NCI-H1694 (cell line): ENCODE results near the gene SPOPL.
"Not testable (repeated sequence)": the region's sequence is repeated elsewhere in the genome, so short reads cannot be mapped to it uniquely, and the experiment has no call there.

Experiments
- DNase-seq: peaks from one replicate; lab custom pipeline; 2025; lab: John Stamatoyannopoulos, UW

SPOPL gene

DNA sequence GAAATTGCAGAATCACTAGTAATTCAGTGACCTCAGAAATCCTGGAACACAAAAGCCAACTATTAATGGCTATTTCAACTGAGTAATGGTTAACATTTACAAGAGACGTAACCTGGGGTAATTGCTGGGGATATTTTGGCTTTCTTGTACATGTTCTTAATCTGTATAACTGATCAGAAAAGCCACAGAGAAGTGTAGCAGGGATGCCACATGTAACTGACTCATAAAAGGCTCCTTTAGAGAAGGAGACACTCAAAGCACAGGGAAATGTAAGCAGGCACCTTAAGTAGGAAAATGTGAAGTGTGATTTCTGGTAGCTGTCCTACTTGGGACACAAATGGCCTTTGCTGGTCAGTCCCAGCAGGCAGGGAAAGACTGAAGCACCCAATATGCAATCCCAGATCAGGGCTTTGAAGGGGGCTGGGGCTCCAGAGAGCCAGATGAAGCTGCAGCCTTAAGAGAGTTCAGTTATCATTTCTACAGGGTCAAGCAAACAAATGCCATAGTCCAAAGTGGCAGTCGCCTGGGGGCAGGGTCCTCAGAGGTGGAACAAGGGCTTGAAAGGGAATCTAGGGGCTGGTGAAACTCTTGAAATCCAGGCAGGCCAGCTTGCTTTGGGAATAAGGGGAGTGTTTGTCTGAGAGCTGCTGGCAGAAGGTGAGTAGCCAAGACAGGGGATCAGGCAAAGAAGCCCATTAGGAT is 7.2 kb upstream of the SPOPL start:
- DNase-seq = no peak

DNA sequence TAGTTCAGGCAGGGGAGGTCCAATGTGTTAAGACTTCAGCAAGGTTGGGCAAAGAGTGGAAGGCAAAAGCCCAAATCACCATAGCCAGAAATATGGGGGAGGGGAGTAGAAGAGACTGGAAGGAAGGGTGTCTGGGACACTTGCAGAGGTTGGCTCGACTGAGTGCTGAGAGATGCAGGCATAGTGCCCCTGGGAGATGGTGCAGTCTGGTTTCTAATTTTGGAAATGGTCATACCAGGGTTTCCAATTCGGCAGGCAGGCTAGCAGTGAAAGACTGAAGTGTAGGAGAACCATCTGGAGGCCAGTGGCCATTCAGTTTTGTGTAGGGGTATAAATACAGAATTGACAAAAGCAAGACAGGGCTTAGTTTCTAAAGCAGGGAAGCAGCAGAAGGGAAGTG is 6.2 kb upstream of the SPOPL start:
- no peak for DNase-seq

- DNase-seq = no peak
Observed at GRCh38 chr2:138496096-138496651, 5.4 kb upstream of the SPOPL start.

DNA sequence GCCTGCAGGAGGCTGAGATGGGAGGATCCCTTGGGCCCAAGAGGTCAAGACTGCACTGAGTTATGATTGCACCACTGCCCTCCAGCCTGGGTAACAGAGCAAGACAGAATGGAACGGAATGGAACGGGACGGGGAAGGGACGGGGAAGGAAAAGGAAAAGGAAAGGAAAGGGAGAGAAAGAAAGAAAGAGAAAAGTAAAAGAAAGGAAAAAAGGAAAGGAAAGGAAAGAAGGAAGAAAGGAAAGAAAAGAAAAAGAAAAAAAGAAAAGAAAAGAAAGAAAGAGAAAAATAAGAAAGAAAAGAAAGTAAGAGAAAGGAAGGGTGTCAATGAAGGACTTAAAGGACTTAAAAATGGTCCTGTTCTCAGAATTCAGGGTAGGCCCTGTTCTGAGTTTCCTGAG is 4.3 kb upstream of the SPOPL start:
- no peak for DNase-seq

GRCh38 chr2:138499684-138500083 is 1.9 kb upstream of the SPOPL start:
- DNase-seq = no peak

DNA sequence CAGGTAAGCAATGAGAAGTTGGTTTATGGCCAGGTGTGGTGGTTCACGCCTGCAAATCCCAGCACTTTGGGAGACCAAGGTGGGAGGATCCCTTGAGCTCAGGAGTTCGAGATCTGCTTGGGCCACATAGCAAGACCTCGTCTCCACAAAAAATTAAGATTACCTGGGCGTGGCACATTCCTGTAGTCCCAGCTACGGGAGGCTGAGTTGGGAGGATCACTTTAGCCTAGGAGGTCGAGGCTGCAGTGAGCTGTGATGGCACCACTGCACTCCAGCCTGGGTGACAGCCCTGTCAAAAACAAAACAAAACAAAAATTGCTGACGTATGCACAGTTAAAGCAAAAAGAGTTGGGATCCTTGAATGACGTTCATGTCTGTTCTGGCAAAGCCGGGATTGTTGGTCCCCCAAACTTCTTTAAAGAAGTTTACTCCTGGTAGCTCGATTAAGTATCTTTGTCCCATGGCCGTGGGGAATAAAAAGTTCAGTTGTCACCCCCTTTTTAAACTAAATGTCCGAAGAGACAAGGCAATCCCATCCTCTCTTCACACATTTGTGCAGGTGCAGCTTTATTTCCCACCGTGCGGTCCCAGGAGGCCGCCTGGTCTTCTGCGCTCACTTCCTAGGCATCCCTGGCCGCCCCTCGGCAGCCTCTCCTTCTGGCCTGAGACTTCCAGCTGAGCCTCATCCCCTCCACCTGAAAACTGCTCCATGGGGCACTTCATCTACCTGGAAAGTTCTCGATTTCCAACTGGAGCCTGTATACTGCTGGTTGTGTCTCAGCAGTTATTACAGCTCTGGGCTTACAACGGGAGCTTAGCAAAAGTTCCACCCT is 762 bp upstream of the SPOPL start:
- no peak for DNase-seq

DNA sequence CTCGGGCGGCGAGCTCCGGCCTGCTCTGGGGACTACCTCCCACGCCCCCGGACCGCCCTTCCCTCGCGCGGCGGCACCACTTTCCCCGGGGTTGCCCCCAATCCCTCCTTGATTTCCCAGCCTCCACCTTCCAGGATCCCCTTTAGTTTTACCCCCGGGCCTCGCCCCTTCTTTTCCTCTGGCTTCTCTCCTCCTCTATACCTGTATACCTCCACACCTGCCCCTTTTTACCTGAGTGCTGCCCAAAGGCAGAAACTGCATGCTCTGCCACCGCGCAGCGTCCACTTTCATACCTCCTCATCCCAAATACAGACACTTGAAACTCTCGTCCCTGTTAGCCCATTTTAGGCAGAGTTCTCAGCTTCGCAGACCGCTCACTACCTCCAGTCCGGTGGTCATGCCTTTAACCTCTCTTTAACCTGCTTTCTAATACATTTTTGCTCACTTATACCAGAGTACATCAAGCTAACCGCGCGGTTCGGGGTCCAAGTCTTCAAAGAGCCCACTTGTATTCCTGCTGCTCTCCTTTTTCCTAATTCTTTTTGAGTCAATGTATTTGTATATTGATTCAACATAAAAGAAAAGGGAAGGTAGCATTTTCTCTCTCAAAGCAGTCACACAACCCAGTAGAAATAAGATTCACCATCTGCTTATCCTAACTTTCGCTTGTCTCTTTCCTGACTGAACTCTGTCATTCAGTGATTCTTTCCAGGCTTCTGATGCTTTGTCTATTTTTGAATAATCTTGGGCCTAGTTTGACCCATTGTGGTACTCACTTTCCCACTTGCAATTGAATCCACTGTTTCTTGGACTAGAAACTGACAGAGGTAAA is 901 bp downstream of the SPOPL start:
- no peak for DNase-seq

GRCh38 chr2:138503087-138503442 is 1.5 kb downstream of the SPOPL start:
- DNase-seq = no peak

GRCh38 chr2:138503652-138504051 is 2.1 kb downstream of the SPOPL start:
- DNase-seq = no peak

DNA sequence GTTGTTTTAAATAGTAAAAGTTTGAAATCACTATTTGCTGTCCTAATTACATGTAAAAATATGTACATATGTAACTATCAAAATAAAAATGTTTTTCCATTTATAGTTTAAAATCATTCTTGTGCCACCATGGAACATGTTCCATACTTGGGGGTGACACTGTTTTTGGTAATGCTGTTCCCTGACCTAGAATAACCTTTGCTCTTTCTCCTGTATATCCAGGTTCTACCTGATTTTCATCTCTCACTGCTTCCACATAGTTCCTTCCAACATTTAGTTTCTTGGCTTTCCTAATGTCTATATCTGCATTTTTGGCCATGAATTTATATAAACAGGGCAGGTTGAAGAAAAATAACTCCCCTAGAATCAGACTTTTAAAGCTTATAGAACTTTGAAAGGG is 2.5 kb downstream of the SPOPL start:
- no peak for DNase-seq

DNA sequence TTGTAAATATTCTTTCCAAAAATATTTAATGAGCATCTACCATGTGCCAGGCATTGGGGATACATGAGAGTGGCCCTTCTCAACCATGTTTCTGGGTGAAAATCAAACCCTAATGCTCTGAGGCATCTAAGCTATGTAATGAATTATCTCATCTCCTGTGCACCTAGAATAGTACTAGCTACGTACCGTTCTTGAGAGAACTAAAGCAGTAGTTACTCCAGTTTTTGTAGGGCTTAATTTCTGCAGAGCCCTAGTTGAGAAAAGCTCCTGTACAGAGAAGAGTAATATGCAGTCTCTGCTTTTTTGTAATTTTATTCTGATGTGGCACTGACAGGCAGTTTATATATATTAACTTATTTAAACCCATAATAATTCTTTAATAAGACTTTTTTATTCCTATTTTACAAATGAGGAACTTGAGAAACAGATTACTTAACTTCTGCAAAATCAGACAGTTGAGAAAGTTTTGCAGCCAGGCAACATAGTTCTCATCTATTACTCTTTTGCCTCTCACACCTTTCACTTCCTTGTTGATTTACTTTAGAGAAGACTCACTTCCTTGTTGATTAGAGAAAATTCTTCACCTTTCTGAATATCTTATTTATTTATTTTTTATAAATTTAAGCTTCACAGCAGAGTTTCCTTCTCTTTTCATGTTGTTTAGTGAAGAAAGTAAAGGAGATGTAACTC is 3.1 kb downstream of the SPOPL start:
- DNase-seq = no peak

- DNase-seq = no peak
Observed at GRCh38 chr2:138507267-138507666, 5.7 kb downstream of the SPOPL start.

- DNase-seq = no peak
Observed at GRCh38 chr2:138510319-138510718, 8.7 kb downstream of the SPOPL start.

GRCh38 chr2:138512672-138513071 is 11.1 kb downstream of the SPOPL start:
- DNase-seq = no peak

GRCh38 chr2:138514173-138514572 is 12.6 kb downstream of the SPOPL start:
- DNase-seq = no peak

DNA sequence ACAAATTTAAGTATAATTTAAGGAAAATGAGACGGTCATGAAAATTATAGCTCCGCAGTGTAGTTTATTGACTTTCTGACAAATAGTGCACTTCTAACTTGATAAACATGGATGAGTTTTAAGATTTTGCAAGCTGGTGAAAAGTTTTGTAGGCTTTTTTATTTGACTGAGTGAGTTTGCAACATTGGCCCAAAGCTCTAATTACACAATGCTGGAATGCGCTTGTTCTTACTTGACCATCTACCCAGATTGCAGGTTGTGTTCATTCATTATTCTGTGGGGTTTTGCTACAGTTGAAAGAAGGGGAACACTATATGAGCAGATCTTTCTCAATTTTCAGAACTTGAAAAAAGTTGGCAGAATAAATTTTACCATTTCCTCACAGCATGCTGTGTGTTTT is 13.5 kb downstream of the SPOPL start:
- DNase-seq = no peak

DNA sequence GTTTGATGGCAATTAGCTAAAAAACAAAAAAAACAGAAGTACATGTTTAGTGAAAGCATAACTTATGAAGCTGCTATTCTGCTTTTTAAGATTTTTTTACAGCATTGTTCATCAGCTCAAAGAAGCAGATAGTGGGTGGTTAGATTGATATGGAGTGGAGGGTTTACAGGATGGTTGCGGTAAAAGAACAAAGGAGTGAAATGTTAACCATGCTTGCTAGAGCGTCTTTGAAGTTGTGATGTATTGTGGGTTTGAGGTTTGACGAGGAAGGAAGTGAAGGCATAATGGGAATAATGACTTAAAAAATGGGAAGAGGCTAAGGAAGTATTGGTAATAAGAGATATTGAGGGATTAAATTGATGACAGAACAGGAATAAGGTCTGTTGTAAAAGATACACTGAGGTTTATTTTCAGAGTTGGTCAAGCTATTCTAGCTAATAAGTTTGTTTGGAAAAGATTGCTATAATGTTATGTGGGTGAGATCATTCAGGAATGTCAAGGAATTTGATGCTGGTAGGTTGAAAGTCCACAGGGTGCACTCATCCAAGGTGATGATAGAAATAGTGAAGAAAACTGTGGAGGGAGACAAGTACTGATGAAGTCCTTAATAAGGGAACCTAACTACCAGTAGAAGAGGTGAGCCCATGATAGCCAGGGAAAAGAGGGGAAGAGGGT is 14.6 kb downstream of the SPOPL start:
- no peak for DNase-seq

- DNase-seq = no peak
Observed at GRCh38 chr2:138518860-138519259, 17.3 kb downstream of the SPOPL start.

DNA sequence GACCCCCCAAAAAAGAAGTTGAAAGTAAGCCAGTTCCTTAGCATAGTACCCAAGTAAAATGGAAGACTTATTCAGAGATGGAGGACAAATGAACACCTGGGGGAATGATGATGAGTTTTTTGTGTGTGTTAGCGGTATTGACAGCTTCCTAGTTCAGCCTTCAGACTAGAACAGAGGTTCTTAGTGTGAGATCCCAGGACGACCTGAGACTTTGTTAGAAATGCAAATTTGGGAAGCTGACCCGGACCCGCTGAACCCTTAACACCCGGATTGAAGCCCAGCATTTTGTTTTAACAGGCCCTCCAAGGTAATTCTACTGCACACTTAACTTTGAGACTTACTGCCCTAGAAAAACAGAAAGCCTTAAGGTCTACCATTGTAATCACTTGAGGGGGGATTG is 20.3 kb downstream of the SPOPL start:
- no peak for DNase-seq

GRCh38 chr2:138522556-138522955 is 21.0 kb downstream of the SPOPL start:
- no peak for DNase-seq

DNA sequence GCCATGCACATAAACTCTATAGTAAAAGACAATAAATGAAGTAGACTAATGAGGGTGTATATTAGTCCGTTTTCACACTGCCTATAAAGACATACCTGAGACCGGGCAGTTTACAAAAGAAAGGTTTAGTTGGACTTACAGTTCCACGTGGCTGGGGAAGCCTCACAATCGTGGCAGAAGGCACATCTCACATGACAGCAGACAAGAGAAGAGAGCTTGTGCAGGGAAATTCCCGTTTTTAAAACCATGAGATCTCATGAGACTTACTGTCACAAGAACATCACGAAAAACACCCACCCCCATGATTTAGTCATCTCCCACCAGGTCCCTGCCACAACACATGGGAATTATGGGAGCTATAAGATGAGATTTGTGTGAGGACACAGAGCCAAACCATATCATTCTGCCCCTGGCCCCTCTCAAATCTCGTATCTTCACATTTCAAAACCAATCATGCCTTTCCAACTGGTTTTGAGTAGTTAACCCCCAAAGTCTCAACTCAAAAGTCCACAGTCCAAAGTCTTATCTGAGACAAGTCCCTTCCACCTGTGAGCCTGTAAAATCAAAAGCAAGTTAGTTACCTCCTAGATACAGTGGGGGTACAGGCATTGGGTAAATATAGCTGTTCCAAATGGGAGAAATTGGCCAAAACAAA is 21.6 kb downstream of the SPOPL start:
- not testable (repeated sequence) for DNase-seq
